CD14-positive monocyte (primary cell): ENCODE data around the gene HECW1. TPM values are rescaled to one million over a fixed set of nuclear protein-coding genes. Genes with fewer than 3 reads are reported as not detected.

ENCODE experiments used
- DNase-seq, 3 donors: peaks; one replicate each; pipeline ENCODE4 v3.0.0-alpha.2; 2011 to 2022
- H2AFZ ChIP-seq: 2 replicates; pipeline ENCODE4 v1.6.0; 2012; ENCODE audit warnings: mild to moderate bottlenecking, low read depth, low read length, inconsistent platforms; ENCODE audit not compliant: insufficient read depth, poor library complexity, severe bottlenecking
- H3K27ac ChIP-seq, 2 donors: 1 replicate in 1 of 2; 2 replicates in 1 of 2; pipeline ENCODE4 v1.5.1; 2012 to 2013; ENCODE audit warnings: low read length in 2 of 2, control low read depth in 1 of 2, inconsistent platforms in 1 of 2, low read depth in 1 of 2, mild to moderate bottlenecking in 1 of 2
- H3K27me3 ChIP-seq, 2 donors: one replicate each; pipeline versions ENCODE4 v1.6.0 to v1.6.1; 2011 to 2013; ENCODE audit warnings: low read length in 2 of 2; ENCODE audit not compliant: control insufficient read depth in 2 of 2, insufficient read depth in 2 of 2
- H3K36me3 ChIP-seq, 2 donors: replicated peaks in 1 of 2; 1 replicate in 1 of 2; 2 replicates in 1 of 2; pipeline versions ENCODE4 v1.5.1 to v1.6.1; 2012 to 2013; ENCODE audit warnings: low read length in 2 of 2, control low read depth in 1 of 2, inconsistent platforms in 1 of 2, mild to moderate bottlenecking in 1 of 2; ENCODE audit not compliant: insufficient read depth in 2 of 2, control insufficient read depth in 1 of 2
- H3K4me1 ChIP-seq, 2 donors: 1 replicate in 1 of 2; 2 replicates in 1 of 2; pipeline versions ENCODE4 v1.5.1 to v1.6.1; 2012 to 2013; ENCODE audit warnings: low read length in 2 of 2, control low read depth in 1 of 2, inconsistent platforms in 1 of 2, mild to moderate bottlenecking in 1 of 2, moderate library complexity in 1 of 2; ENCODE audit not compliant: insufficient read depth in 2 of 2, control insufficient read depth in 1 of 2
- H3K4me2 ChIP-seq: replicated peaks from 2 replicates; pipeline ENCODE3; 2012; ENCODE audit warnings: low read length, moderate library complexity, mild to moderate bottlenecking; ENCODE audit not compliant: poor library complexity, severe bottlenecking; ENCODE audit errors: extremely low read depth
- H3K4me3 ChIP-seq, 3 experiments: fragments of 200-600 bp in 1 of 3; sonication (generic) in 1 of 3; replicated peaks in 1 of 3; 1 replicate in 2 of 3; 2 replicates in 1 of 3; pipeline ENCODE4 v1.5.1; 2011 to 2013; ENCODE audit warnings: low read length in 3 of 3, mild to moderate bottlenecking in 3 of 3, control low read depth in 2 of 3, low read depth in 2 of 3, inconsistent platforms in 1 of 3, moderate library complexity in 1 of 3
- H3K79me2 ChIP-seq: 2 replicates; pipeline ENCODE4 v1.6.0; 2012; ENCODE audit warnings: mild to moderate bottlenecking, control low read depth, inconsistent platforms, low read length, moderate library complexity; ENCODE audit not compliant: insufficient read depth
- H3K9ac ChIP-seq: 2 replicates; pipeline ENCODE4 v1.6.0; 2017; ENCODE audit warnings: low read length, mild to moderate bottlenecking; ENCODE audit not compliant: insufficient read depth, poor library complexity, severe bottlenecking
- H3K9me3 ChIP-seq, 2 donors: replicated peaks in 1 of 2; 1 replicate in 1 of 2; 2 replicates in 1 of 2; pipeline versions ENCODE4 v1.5.1 to v1.6.1; 2012 to 2013; ENCODE audit warnings: low read length in 2 of 2, control low read depth in 1 of 2; ENCODE audit not compliant: control insufficient read depth in 1 of 2, insufficient read depth in 1 of 2
- H4K20me1 ChIP-seq: 2 replicates; pipeline ENCODE4 v1.6.0; 2012; ENCODE audit warnings: mild to moderate bottlenecking, low read length, control low read depth, moderate library complexity; ENCODE audit not compliant: insufficient read depth
- H3K27ac Mint-ChIP-seq, 7 donors: one replicate each; pipeline ENCODE4 v1.8.0; 2020; ENCODE audit warnings: mild to moderate bottlenecking in 7 of 7, mixed read lengths in 7 of 7, moderate library complexity in 6 of 7, inconsistent platforms in 2 of 7
- H3K27me3 Mint-ChIP-seq, 3 donors: one replicate each; pipeline ENCODE4 v1.8.0; 2021 to 2022; ENCODE audit warnings: low read depth in 3 of 3, mild to moderate bottlenecking in 3 of 3, mixed read lengths in 3 of 3, moderate library complexity in 3 of 3, inconsistent platforms in 1 of 3
- H3K36me3 Mint-ChIP-seq, 2 donors: one replicate each; pipeline ENCODE4 v1.8.0; 2020; ENCODE audit warnings: mixed read lengths in 2 of 2, inconsistent platforms in 1 of 2, mild to moderate bottlenecking in 1 of 2
- H3K4me1 Mint-ChIP-seq: one replicate; pipeline ENCODE4 v1.8.0; 2020; ENCODE audit warnings: mild to moderate bottlenecking, mixed read lengths
- H3K4me3 Mint-ChIP-seq, 2 donors: one replicate each; pipeline ENCODE4 v1.8.0; 2020; ENCODE audit warnings: mild to moderate bottlenecking in 2 of 2, mixed read lengths in 2 of 2, moderate library complexity in 1 of 2
- H3K9me3 Mint-ChIP-seq, 7 donors: one replicate each; pipeline ENCODE4 v1.8.0; 2020 to 2022; ENCODE audit warnings: mixed read lengths in 7 of 7, mild to moderate bottlenecking in 6 of 7, moderate library complexity in 6 of 7, inconsistent platforms in 2 of 7
- WGBS: methylation state at CpG from one replicate; pipeline ENCODE4 v1.1.5; 2013; ENCODE audit warnings: missing lambda C conversion rate; ENCODE audit not compliant: insufficient coverage; 5-methylcytosine and 5-hydroxymethylcytosine counted together
- intact Hi-C, 2 donors: fragments of 100-400 bp; cut with micrococcal nuclease; formaldehyde crosslinking; loops; one replicate each; pipeline versions ENCODE4 v1.15.0 to v1.15.1; 2023
- polyA plus RNA-seq, 3 donors: library from polyadenylated mRNA; depleted of rRNA in 1 of 3; unstranded in 2 of 3; stranded (reverse) in 1 of 3; fragments of 300-500 nt in 2 of 3; fragments of >200 nt in 1 of 3; fragmentation: Illumina TruSeq in 2 of 3; gene quantifications; 1 replicate in 2 of 3; 2 replicates in 1 of 3; pipeline ENCODE4 v1.2.3, GENCODE V29; 2012 to 2021
- TF ChIP-seq, protein P1 (sequence below): fragments of 200-600 bp; IDR thresholded peaks from one replicate; pipeline ENCODE4 v1.8.0; 2022; ENCODE audit warnings: antibody characterized with exemption, mild to moderate bottlenecking

HECW1 gene
- polyA plus RNA-seq, 3 donors: not detected

DNA sequence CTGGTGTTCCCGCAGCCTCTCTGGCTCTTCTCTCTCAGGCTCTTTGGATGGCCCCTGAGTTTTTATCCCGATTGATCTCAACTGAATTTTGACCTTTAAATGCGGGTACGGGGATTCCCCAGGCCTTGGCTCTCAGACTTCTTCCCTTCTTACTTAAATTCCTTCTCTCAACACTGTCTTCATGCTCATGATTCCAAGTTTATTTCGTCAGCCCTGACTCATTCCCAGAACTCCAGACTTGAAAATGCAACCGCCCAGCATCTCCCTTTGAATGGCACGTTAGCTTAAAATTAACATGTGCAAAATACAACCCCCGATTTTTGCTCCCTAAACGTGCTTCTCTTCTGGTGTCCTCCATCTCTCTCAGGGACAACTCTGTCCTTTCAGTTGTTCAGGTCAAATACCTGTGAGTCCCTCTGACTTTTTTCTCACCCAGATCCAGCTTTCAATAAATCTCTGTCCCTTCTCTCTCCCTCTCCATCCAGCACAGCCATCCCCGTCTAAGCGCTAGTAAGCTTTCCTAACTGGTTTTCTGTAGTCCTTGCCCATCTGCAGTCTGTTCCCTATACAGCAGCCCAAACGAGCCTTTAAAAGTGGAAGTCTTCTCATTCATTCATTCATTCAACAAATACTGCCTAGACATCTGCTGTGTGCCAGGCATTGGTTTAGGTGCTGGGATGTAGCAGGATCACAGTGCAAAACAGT, 7.1 kb downstream of the HECW1 start:
- Mint-ChIP-seq H3K27ac (no peak overlapping the region), H3K27me3 (peaks cover 11 to 17% (median 14%) of the 10 kb centered on the region in 3 donors), H3K36me3 (no peaks in the 10 kb centered on the region), H3K4me3 (no peak overlapping the region), H3K4me1 (peaks cover 19% of the 10 kb centered on the region), H3K9me3 (peaks cover 0 to 4% (median 0%) of the 10 kb centered on the region in 7 donors)
- H3K4me3 ChIP-seq: no peak overlapping the region
- TF ChIP-seq, protein P1, sequence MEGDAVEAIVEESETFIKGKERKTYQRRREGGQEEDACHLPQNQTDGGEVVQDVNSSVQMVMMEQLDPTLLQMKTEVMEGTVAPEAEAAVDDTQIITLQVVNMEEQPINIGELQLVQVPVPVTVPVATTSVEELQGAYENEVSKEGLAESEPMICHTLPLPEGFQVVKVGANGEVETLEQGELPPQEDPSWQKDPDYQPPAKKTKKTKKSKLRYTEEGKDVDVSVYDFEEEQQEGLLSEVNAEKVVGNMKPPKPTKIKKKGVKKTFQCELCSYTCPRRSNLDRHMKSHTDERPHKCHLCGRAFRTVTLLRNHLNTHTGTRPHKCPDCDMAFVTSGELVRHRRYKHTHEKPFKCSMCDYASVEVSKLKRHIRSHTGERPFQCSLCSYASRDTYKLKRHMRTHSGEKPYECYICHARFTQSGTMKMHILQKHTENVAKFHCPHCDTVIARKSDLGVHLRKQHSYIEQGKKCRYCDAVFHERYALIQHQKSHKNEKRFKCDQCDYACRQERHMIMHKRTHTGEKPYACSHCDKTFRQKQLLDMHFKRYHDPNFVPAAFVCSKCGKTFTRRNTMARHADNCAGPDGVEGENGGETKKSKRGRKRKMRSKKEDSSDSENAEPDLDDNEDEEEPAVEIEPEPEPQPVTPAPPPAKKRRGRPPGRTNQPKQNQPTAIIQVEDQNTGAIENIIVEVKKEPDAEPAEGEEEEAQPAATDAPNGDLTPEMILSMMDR: no peak
- no peak overlapping the region for H3K27ac ChIP-seq
- H3K27me3 ChIP-seq: peaks cover 10 to 14% of the 10 kb centered on the region in 2 donors
- H3K9me3 ChIP-seq: peaks cover 0 to 4% of the 10 kb centered on the region in 2 donors
- 81% methylated on average over 11 of the region's 12 CpGs for WGBS
- H3K4me2 ChIP-seq: no peak overlapping the region
- H3K9ac ChIP-seq: no peak overlapping the region
- H3K36me3 ChIP-seq: no peaks in the 10 kb centered on the region
- peaks cover 4 to 13% of the 10 kb centered on the region in 2 donors for H3K4me1 ChIP-seq
- intact Hi-C loops: no loop called here
- H2AFZ ChIP-seq: no peak overlapping the region
- no peaks in the 10 kb centered on the region for H3K79me2 ChIP-seq
- H4K20me1 ChIP-seq: no peaks in the 10 kb centered on the region
- no peak for DNase-seq

GRCh38 chr7:43121973-43122372, 9.5 kb downstream of the HECW1 start:
- no peaks in the 10 kb centered on the region for H3K27me3 ChIP-seq
- no peak overlapping the region for H3K4me3 ChIP-seq
- Mint-ChIP-seq H3K27ac (no peak overlapping the region), H3K4me3 (no peak overlapping the region), H3K9me3 (peaks cover 0 to 4% (median 0%) of the 10 kb centered on the region in 7 donors), H3K4me1 (peaks cover 12% of the 10 kb centered on the region), H3K36me3 (no peaks in the 10 kb centered on the region), H3K27me3 (peaks cover 2 to 4% (median 2%) of the 10 kb centered on the region in 3 donors)
- no peak overlapping the region for H3K27ac ChIP-seq
- no peaks in the 10 kb centered on the region for H4K20me1 ChIP-seq
- intact Hi-C loops: no loop called here
- H3K36me3 ChIP-seq: no peaks in the 10 kb centered on the region
- no peak overlapping the region for H2AFZ ChIP-seq
- H3K9me3 ChIP-seq: no peaks in the 10 kb centered on the region
- TF ChIP-seq, protein P1: no peak
- WGBS: 93% methylated on average over 5 of the region's 6 CpGs
- no peak for DNase-seq
- no peak overlapping the region for H3K9ac ChIP-seq
- H3K4me2 ChIP-seq: no peak overlapping the region
- H3K79me2 ChIP-seq: no peaks in the 10 kb centered on the region
- peaks cover 0 to 4% of the 10 kb centered on the region in 2 donors for H3K4me1 ChIP-seq
